GM12878 (cell line): ENCODE results near the gene DCBLD2.

ENCODE experiments used
- POLR2A ChIP-seq: IDR thresholded peaks from 2 replicates; pipeline ENCODE4 v1.6.1; 2011; ENCODE audit warnings: low read depth, mild to moderate bottlenecking, low read length
- RB1 ChIP-seq: fragments of 450-650 bp; formaldehyde crosslinking; IDR thresholded peaks from 2 replicates; pipeline ENCODE4 v1.6.1; 2017; ENCODE audit warnings: mild to moderate bottlenecking, borderline replicate concordance
- RELA ChIP-seq: fragments of 450-650 bp; IDR thresholded peaks from 2 replicates; pipeline ENCODE4 v1.8.0; 2014; ENCODE audit warnings: borderline replicate concordance; ENCODE audit not compliant: partially characterized antibody
- SMC3 ChIP-seq: IDR thresholded peaks from 2 replicates; pipeline ENCODE4 v1.6.1; 2011; ENCODE audit warnings: low read length, improper control_type of control experiment, borderline replicate concordance
- SPI1 ChIP-seq: IDR thresholded peaks from 2 replicates; pipeline ENCODE4 v1.6.1; 2011; ENCODE audit warnings: low read depth, mild to moderate bottlenecking, low read length, moderate library complexity, borderline replicate concordance; ENCODE audit not compliant: insufficient read depth
- YBX1 ChIP-seq: fragments of 450-650 bp; IDR thresholded peaks from 2 replicates; pipeline ENCODE4 v1.6.1; 2016; ENCODE audit warnings: antibody characterized with exemption
- TF ChIP-seq, protein P1 (sequence below): IDR thresholded peaks from 2 replicates; pipeline ENCODE4 v1.6.1; 2012; ENCODE audit warnings: mild to moderate bottlenecking, low read depth, low read length
- TF ChIP-seq, protein P2 (sequence below), 3 experiments: IDR thresholded peaks in 2 of 3; conservative IDR thresholded peaks in 1 of 3; 2 replicates each; pipeline ENCODE4 v1.5.1; 2011; ENCODE audit warnings: low read depth in 3 of 3, low read length in 3 of 3, mild to moderate bottlenecking in 3 of 3, control low read depth in 2 of 3, moderate library complexity in 2 of 3, inconsistent platforms in 1 of 3, mixed read lengths in 1 of 3; ENCODE audit not compliant: control insufficient read depth in 2 of 3, insufficient read depth in 1 of 3; ENCODE audit errors: extremely low read depth in 1 of 3
- TF ChIP-seq, protein P3 (sequence below): IDR thresholded peaks from 2 replicates; pipeline ENCODE4 v1.6.1; 2011; ENCODE audit warnings: low read depth, low read length, improper control_type of control experiment, borderline replicate concordance
- TF ChIP-seq, protein P4 (sequence below): IDR thresholded peaks from 2 replicates; pipeline ENCODE4 v1.6.1; 2011; ENCODE audit warnings: borderline replicate concordance, low read depth, mild to moderate bottlenecking, moderate library complexity, mixed read lengths, low read length; ENCODE audit not compliant: insufficient read depth; ENCODE audit errors: extremely low read length

DNA sequence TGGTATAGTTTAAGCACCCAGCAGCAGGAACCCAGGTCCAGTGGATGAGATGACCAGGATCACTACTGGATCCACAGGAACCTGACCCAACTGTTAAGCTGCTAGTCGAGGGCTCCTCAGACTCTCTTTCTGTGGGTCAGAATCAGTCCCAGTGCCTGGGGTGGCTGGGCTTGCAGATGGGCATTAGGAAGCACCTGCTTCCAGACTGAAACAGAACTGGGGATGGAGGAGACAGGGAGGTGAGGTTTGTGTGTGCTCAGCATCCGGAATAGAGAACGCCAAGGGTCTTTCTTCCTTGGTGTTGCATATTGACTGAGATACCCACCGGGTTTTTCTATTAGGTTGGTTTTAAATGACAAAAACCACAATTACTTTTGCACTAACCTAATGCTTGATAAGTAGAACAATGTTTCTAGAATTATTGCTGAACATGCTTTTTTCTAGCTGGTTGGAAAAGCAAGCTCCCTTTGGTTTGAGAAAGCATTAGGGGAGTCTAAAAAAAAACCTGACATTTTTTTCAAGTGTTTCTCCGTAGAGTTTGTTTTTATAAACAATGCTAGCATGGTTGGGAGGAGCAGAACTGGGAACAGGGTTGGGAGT is 137.6 kb downstream of the DCBLD2 start:
- TF ChIP-seq, protein P1, sequence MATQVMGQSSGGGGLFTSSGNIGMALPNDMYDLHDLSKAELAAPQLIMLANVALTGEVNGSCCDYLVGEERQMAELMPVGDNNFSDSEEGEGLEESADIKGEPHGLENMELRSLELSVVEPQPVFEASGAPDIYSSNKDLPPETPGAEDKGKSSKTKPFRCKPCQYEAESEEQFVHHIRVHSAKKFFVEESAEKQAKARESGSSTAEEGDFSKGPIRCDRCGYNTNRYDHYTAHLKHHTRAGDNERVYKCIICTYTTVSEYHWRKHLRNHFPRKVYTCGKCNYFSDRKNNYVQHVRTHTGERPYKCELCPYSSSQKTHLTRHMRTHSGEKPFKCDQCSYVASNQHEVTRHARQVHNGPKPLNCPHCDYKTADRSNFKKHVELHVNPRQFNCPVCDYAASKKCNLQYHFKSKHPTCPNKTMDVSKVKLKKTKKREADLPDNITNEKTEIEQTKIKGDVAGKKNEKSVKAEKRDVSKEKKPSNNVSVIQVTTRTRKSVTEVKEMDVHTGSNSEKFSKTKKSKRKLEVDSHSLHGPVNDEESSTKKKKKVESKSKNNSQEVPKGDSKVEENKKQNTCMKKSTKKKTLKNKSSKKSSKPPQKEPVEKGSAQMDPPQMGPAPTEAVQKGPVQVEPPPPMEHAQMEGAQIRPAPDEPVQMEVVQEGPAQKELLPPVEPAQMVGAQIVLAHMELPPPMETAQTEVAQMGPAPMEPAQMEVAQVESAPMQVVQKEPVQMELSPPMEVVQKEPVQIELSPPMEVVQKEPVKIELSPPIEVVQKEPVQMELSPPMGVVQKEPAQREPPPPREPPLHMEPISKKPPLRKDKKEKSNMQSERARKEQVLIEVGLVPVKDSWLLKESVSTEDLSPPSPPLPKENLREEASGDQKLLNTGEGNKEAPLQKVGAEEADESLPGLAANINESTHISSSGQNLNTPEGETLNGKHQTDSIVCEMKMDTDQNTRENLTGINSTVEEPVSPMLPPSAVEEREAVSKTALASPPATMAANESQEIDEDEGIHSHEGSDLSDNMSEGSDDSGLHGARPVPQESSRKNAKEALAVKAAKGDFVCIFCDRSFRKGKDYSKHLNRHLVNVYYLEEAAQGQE: no peak
- TF ChIP-seq SMC3: no peak
- TF ChIP-seq, protein P2, sequence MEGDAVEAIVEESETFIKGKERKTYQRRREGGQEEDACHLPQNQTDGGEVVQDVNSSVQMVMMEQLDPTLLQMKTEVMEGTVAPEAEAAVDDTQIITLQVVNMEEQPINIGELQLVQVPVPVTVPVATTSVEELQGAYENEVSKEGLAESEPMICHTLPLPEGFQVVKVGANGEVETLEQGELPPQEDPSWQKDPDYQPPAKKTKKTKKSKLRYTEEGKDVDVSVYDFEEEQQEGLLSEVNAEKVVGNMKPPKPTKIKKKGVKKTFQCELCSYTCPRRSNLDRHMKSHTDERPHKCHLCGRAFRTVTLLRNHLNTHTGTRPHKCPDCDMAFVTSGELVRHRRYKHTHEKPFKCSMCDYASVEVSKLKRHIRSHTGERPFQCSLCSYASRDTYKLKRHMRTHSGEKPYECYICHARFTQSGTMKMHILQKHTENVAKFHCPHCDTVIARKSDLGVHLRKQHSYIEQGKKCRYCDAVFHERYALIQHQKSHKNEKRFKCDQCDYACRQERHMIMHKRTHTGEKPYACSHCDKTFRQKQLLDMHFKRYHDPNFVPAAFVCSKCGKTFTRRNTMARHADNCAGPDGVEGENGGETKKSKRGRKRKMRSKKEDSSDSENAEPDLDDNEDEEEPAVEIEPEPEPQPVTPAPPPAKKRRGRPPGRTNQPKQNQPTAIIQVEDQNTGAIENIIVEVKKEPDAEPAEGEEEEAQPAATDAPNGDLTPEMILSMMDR (IDR thresholded peaks at IDR 0.05 in 2 of 3, conservative IDR thresholded peaks at IDR 0.05 in 1 of 3; ENCODE audit: control insufficient read depth in 2 of 3, extremely low read depth in 1 of 3, insufficient read depth in 1 of 3, low read depth in 3 of 3, low read length in 3 of 3): no peak
- no peak for TF ChIP-seq POLR2A
- no peak for TF ChIP-seq RELA
- TF ChIP-seq SPI1: no peak
- no peak for TF ChIP-seq RB1
- TF ChIP-seq, protein P3, sequence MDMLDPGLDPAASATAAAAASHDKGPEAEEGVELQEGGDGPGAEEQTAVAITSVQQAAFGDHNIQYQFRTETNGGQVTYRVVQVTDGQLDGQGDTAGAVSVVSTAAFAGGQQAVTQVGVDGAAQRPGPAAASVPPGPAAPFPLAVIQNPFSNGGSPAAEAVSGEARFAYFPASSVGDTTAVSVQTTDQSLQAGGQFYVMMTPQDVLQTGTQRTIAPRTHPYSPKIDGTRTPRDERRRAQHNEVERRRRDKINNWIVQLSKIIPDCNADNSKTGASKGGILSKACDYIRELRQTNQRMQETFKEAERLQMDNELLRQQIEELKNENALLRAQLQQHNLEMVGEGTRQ: no peak
- TF ChIP-seq YBX1: no peak
- TF ChIP-seq, protein P4, sequence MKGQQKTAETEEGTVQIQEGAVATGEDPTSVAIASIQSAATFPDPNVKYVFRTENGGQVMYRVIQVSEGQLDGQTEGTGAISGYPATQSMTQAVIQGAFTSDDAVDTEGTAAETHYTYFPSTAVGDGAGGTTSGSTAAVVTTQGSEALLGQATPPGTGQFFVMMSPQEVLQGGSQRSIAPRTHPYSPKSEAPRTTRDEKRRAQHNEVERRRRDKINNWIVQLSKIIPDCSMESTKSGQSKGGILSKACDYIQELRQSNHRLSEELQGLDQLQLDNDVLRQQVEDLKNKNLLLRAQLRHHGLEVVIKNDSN: no peak
